Left lung (tissue), 10 donors: ENCODE data around the gene SCG2. TPM values are rescaled to one million over a fixed set of nuclear protein-coding genes. Genes with fewer than 3 reads are reported as not detected.

Experiments used
- ATAC-seq: fragments of 200-7000 bp; cut with Tn5 transposase; one replicate; pipeline ENCODE4 v1.9.1; 2020; ENCODE audit warnings: moderate library complexity
- DNase-seq, 4 donors: peaks; one replicate each; pipeline ENCODE4 v3.0.0-alpha.2; 2013 to 2020
- H3K27ac ChIP-seq, 2 donors: fragments of 200-600 bp; sonication (generic) in 1 of 2; one replicate each; pipeline versions ENCODE4 v1.5.0 to v1.8.0; 2020 to 2021
- H3K27me3 ChIP-seq, 2 donors: fragments of 200-600 bp; sonication (generic) in 1 of 2; one replicate each; pipeline versions ENCODE4 v1.5.0 to v1.8.0; 2020 to 2021
- H3K36me3 ChIP-seq, 2 donors: fragments of 200-600 bp; sonication (generic) in 1 of 2; one replicate each; pipeline versions ENCODE4 v1.5.0 to v1.8.0; 2020 to 2021
- H3K4me1 ChIP-seq, 2 donors: fragments of 200-600 bp; one replicate each; pipeline ENCODE4 v1.8.0; 2021
- H3K4me3 ChIP-seq, 2 donors: fragments of 200-600 bp; sonication (generic) in 1 of 2; one replicate each; pipeline versions ENCODE4 v1.5.0 to v1.8.0; 2020 to 2021; ENCODE audit warnings: mild to moderate bottlenecking in 1 of 2
- H3K9me3 ChIP-seq, 2 donors: fragments of 200-600 bp; sonication (generic) in 1 of 2; one replicate each; pipeline versions ENCODE4 v1.5.0 to v1.8.0; 2020 to 2021
- intact Hi-C, 2 donors: fragments of 100-400 bp; cut with DNase I; formaldehyde crosslinking; loops; one replicate each; pipeline versions ENCODE4 v1.11.2 to v1.14.2; 2022
- polyA plus RNA-seq, 6 donors: library from polyadenylated mRNA; unstranded; fragments of 120-200 nt; gene quantifications; one replicate each; pipeline ENCODE4 v1.2.1, GENCODE V29; 2013; ENCODE audit not compliant: insufficient read length in 6 of 6
- total RNA-seq, 2 donors: library from RNA; stranded (reverse); fragmentation: NEBNext Ultra II Directional; extraction: Animal tissue kit (Norgen Biotek cat#: 25700); gene quantifications; one replicate each; pipeline ENCODE4 v1.2.1, GENCODE V29; 2021
- TF ChIP-seq, protein P1 (sequence below), 2 donors: fragments of 200-600 bp; sonication (generic) in 1 of 2; IDR thresholded peaks; one replicate each; pipeline versions ENCODE4 v1.5.0 to v1.8.0; 2021; ENCODE audit warnings: antibody characterized with exemption in 2 of 2
- donor health status: DM: no; HTN: yes; CAD: no.
- donor health status: DM: no; HTN: no; CAD: no.

Gene SCG2
- total and polyA plus RNA-seq, 8 donors, result 0.71 to 3.8 (median 1.9) TPM

DNA sequence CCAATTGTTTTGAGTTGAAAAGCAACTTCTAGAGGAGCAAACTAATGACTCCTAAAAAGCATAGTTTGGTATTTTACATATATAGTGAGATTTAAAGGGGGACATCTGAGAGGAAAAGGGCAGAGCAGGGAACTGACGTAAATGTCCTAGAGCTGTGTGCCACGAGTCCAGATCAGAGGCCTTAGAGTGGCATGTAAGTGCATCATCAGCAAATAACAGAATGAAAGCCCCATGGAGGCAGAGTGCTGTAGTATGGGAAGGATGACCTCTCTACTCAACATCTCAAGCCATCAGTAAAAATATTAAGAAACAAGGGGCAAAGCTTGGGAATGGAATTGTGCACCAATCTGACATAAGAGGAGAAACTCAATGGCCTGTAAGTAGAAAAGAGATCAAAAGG, 31.4 kb downstream of the SCG2 start:
- TF ChIP-seq, protein P1, sequence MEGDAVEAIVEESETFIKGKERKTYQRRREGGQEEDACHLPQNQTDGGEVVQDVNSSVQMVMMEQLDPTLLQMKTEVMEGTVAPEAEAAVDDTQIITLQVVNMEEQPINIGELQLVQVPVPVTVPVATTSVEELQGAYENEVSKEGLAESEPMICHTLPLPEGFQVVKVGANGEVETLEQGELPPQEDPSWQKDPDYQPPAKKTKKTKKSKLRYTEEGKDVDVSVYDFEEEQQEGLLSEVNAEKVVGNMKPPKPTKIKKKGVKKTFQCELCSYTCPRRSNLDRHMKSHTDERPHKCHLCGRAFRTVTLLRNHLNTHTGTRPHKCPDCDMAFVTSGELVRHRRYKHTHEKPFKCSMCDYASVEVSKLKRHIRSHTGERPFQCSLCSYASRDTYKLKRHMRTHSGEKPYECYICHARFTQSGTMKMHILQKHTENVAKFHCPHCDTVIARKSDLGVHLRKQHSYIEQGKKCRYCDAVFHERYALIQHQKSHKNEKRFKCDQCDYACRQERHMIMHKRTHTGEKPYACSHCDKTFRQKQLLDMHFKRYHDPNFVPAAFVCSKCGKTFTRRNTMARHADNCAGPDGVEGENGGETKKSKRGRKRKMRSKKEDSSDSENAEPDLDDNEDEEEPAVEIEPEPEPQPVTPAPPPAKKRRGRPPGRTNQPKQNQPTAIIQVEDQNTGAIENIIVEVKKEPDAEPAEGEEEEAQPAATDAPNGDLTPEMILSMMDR (IDR thresholded peaks at IDR 0.05), result no peak
- intact Hi-C loops, result no loop called here
- Histone ChIP-seq H3K4me1 (no peaks in the 10 kb centered on the region), H3K9me3 (no peaks in the 10 kb centered on the region), H3K27me3 (no peaks in the 10 kb centered on the region), H3K36me3 (no peaks in the 10 kb centered on the region), H3K4me3 (no peak overlapping the region), H3K27ac (no peak overlapping the region)
- ATAC-seq (no peak), DNase-seq (no peak)

DNA sequence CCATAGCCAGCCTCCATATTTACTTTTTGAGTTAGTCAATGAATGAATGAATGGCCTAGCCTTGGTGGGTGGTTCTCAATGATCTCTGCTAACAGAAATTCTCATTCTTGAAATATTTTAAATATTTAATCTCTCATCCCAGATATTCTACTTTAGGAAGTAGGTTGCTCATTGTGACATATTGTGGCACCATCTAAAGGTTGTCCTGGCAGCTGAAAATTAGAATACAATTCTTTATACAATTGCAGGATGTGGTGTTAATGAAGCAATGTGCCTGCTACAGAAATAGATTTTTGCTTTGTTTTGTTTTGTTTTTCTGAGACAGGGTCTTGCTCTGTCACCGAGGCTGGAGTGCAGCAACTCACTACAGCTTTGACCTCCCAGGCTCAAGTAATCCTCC, 35.8 kb downstream of the SCG2 start:
- H3K9me3 ChIP-seq, result no peaks in the 10 kb centered on the region
- intact Hi-C loops, result no loop called here
- no peaks in the 10 kb centered on the region for H3K36me3 ChIP-seq
- TF ChIP-seq, protein P1 (IDR thresholded peaks at IDR 0.05), result no peak
- no peak for ATAC-seq
- H3K4me3 ChIP-seq, result no peak overlapping the region
- no peak overlapping the region for H3K27ac ChIP-seq
- H3K4me1 ChIP-seq, result no peaks in the 10 kb centered on the region
- DNase-seq, result no peak
- H3K27me3 ChIP-seq, result no peaks in the 10 kb centered on the region

DNA sequence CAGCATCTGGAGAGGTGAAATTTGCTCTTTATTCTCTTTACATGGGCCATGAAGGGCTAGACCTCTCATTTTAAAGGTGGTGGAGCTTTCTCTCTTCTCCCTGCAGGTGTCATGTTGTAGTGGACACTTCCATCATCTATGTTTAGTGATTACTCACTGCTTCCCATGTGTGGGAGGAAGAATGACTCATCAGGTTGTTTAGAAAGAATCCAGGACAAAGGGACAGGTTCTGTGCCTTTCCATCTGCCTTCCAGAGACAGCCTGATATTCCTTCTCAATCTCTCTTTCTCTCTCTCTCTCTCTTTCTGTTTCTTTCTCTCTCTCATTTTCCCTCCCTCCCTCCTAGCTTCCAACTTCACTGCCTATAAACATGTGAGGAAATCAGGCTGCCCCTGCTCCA, 38.7 kb downstream of the SCG2 start:
- H3K4me1 ChIP-seq, result no peaks in the 10 kb centered on the region
- intact Hi-C loops, result no loop called here
- H3K36me3 ChIP-seq, result no peaks in the 10 kb centered on the region
- ATAC-seq (peak; percentile 21), DNase-seq (no peak)
- no peak overlapping the region for H3K4me3 ChIP-seq
- H3K27me3 ChIP-seq, result no peaks in the 10 kb centered on the region
- TF ChIP-seq, protein P1 (IDR thresholded peaks at IDR 0.05), result no peak
- no peak overlapping the region for H3K27ac ChIP-seq
- no peaks in the 10 kb centered on the region for H3K9me3 ChIP-seq

DNA sequence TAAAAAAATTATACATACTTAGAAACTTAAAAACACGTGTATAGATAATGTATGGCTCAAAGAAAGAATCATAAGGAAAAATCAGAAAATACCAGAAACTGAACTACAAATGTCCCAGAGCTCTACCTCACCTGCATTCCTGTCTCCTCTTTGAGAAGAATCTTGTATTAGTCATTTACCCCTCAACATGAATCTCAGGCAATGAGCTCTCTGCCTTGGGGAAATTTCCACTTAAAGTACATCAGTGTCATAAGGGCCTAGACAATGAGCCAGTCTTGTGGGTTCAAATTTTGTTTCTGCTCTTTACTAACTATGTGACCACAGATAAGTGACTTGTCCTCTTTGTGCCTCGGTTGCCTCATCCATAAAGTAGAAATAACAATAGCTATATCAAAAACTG, 40.1 kb downstream of the SCG2 start:
- H3K4me3 ChIP-seq, result no peak overlapping the region
- no peak overlapping the region for H3K27ac ChIP-seq
- TF ChIP-seq, protein P1 (IDR thresholded peaks at IDR 0.05), result no peak
- no peaks in the 10 kb centered on the region for H3K4me1 ChIP-seq
- no peaks in the 10 kb centered on the region for H3K9me3 ChIP-seq
- ATAC-seq (no peak), DNase-seq (no peak)
- intact Hi-C loops, result no loop called here
- H3K27me3 ChIP-seq, result no peaks in the 10 kb centered on the region
- H3K36me3 ChIP-seq, result no peaks in the 10 kb centered on the region

DNA sequence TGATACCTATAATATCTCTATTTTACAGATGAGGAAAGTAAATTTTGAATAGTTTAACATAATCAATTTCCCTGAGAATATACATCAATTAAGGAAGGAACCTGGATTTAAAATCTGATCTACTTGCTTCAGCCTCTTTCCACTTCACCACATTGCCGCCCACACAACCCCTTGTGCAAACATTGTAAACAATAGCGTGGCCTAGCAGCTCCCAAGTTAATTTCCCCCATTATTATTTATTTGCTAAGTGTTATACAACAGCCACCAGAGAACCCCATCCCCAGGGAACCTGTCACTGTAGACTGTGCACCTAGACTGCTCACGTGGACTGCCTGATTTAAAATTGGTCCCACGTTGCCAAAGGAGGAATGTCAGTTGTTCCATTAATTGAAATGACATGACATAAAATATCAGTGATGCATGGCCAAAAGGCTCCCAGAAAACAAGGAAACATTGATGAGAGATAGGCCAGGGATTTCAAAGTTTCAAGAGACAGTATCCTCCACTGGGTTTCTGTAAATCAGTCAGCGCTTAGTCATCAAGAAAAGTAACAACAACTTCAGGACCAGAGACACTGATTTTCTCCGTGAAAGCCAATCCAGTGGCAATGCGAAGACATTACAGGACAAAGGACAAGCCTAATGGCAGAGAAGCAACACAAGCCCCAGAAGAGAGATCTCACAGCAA, 41.3 kb downstream of the SCG2 start:
- H3K36me3 ChIP-seq, result no peaks in the 10 kb centered on the region
- H3K9me3 ChIP-seq, result no peaks in the 10 kb centered on the region
- ATAC-seq (no peak), DNase-seq (no peak)
- no peak overlapping the region for H3K4me3 ChIP-seq
- no peak overlapping the region for H3K27ac ChIP-seq
- TF ChIP-seq, protein P1 (IDR thresholded peaks at IDR 0.05), result no peak
- intact Hi-C loops, result no loop called here
- peaks cover 0 to 4% of the 10 kb centered on the region in 2 donors for H3K27me3 ChIP-seq
- no peaks in the 10 kb centered on the region for H3K4me1 ChIP-seq
